Fibroblast of lung (primary cell): ENCODE measurements around the gene GPR62.

ENCODE experiments used
- CTCF ChIP-seq, 2 donors: IDR thresholded peaks in 1 of 2; conservative IDR thresholded peaks in 1 of 2; 1 replicate in 1 of 2; 2 replicates in 1 of 2; pipeline ENCODE4 v1.5.1; 2011 to 2012; ENCODE audit warnings: low read length in 2 of 2, control low read depth in 1 of 2, inconsistent platforms in 1 of 2, low read depth in 1 of 2, mild to moderate bottlenecking in 1 of 2
- EZH2 ChIP-seq: IDR thresholded peaks from 2 replicates; pipeline ENCODE4 v1.5.1; 2012; ENCODE audit warnings: low read length, control low read depth, mild to moderate bottlenecking; ENCODE audit errors: missing control alignments

- no peak for TF ChIP-seq CTCF (conservative IDR thresholded peaks at IDR 0.05 in 1 of 2, IDR thresholded peaks at IDR 0.05 in 1 of 2; ENCODE audit: low read depth in 1 of 2, low read length in 2 of 2)
- no peak for TF ChIP-seq EZH2
Measured at GRCh38 chr3:51988286-51989146, 33.3 kb downstream of the GPR62 start.
